ENCODE measurements around the gene GPN2.
"Not testable (repeated sequence)": the region's sequence is repeated elsewhere in the genome, so short reads cannot be mapped to it uniquely, and the experiment has no call there.

- not testable (repeated sequence) for TF ChIP-seq CTCF (optimal IDR thresholded peaks at IDR 0.05 in 1 of 3, IDR thresholded peaks at IDR 0.05 in 1 of 3, conservative IDR thresholded peaks at IDR 0.05 in 1 of 3; ENCODE audit: extremely low read depth in 1 of 3, insufficient read depth in 2 of 3, low read length in 3 of 3); EZH2 (IDR thresholded peaks at IDR 0.05; ENCODE audit: low read length)
Observed at GRCh38 chr1:26847826-26848225, 42.3 kb downstream of the GPN2 start.

All from keratinocyte (primary cell).